Hippocampal formation (tissue), 2 donors: ENCODE results near the gene PMEL.
"Not testable (repeated sequence)": the region's sequence is repeated elsewhere in the genome, so short reads cannot be mapped to it uniquely, and the experiment has no call there.

ENCODE experiments used
- DNase-seq, 2 donors: peaks; one replicate each; lab custom pipeline; 2025; lab: John Stamatoyannopoulos, UW

The PMEL gene

DNA sequence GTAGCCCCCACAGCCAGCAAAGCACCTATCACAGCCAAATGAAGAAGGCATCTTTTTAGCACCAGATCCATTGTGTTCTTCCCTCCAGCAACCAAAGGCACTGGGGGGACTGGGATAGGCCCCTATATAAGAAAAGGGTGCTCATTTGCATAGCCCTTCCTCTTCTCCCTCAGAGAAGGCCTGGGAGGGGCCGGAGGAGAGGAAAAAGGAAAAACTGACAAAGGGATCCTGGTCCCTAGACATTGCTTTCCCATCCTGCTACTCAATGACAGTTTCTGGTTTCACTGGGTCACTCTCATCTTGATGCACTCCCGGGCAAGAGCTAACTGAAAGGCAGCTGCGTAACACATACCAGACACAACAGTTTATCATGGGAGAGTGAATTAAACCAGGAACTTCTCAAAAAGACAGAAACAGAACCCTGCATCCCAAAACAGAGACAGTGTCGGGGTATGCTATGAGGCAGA, at the start of gene PMEL:
Gene PMEL (minus strand): TSS at position 102 of the 467 bp plus-strand sequence. CDS start 31 bp downstream, at position 71.
- no peak for DNase-seq

DNA sequence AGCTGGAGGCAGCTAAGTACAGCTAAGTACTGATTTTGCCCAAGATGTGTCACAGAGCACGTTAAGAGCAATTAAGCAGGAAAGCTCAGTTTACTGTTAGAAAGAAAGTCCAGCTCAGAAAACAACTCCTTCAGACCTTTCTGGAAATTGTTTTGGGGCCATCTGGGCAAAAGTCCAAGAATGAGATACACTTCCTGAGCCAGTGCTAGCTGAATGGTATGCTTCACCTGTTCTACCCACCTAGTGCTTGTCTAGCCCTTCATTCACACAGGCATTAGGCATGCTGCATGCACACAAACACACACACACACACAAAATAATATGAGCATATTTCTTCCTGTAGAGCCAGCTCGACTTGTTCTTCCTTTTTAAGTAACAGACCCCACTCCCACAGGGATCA, 48.4 kb upstream of the PMEL start:
- DNase-seq = no peak

DNA sequence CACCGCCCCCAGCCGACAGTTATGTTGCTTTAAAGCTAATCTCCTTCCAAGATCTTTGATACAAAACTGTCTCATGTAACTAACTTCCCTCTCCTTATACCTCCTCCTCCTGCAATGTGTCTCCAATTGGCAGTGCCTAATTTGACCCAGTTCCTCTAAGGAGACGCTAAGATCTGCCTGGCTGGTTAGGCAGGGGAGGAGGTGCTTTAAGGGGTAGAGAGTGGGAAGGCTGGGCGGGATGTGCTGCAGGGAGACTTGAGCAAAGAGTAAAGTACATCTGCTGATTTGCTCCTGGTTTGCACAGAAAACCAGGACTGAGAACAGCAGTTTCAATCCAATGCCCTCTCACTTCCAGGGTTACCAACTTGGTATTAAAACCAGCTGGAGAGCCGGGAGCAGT, 47.6 kb upstream of the PMEL start:
- DNase-seq = peak in 1 of 2 donors; percentile 38

DNA sequence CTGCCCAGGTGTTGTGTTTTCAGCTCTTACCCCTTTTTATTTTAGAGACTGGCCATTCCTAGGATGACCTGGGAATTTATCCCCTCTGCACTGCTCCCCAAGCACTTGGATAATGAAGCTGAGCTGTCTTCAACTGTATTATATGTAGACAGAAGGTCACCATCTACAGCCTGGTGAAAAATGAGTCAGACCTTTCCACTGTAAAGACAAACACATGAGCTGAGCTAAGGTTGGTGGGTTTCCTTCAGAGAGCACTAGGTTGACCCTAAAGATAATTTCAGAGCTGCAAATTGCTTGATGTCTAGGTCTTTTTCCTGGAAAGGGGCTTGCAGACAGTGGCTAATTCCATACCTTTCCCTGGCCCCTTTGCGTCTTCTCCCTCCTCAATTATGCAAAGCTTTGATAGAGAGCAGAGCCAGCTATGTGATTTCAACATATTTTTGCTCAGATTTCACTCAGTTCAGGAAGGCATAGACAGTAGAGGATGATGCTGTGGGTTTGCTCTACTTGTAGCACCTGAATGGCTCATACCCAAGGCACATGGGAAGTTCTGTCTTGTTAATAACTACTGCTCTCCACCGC, 45.8 kb upstream of the PMEL start:
- no peak for DNase-seq

DNA sequence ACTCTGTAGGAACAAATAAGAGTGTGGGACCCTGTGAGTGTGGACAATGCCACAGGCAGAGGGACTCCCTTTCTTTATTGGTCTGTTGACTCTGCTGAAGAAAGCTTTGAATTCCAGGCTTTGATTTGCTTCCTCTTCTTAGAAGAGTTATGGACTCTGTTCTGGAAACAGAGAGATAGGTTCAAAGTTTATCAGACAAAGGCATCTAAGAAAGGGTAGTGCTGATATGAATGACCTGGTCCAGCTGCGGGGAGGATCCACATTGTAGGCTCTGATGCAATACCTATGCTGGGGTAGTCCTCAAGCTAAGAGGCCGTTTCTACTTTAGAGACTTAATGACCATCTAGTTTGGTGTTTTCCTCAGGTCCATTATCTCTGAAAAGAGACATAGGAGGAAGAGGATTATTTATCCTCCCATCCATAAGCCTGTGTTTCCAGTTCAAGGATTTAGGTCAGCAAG, 44.3 kb upstream of the PMEL start:
- DNase-seq = no peak

DNA sequence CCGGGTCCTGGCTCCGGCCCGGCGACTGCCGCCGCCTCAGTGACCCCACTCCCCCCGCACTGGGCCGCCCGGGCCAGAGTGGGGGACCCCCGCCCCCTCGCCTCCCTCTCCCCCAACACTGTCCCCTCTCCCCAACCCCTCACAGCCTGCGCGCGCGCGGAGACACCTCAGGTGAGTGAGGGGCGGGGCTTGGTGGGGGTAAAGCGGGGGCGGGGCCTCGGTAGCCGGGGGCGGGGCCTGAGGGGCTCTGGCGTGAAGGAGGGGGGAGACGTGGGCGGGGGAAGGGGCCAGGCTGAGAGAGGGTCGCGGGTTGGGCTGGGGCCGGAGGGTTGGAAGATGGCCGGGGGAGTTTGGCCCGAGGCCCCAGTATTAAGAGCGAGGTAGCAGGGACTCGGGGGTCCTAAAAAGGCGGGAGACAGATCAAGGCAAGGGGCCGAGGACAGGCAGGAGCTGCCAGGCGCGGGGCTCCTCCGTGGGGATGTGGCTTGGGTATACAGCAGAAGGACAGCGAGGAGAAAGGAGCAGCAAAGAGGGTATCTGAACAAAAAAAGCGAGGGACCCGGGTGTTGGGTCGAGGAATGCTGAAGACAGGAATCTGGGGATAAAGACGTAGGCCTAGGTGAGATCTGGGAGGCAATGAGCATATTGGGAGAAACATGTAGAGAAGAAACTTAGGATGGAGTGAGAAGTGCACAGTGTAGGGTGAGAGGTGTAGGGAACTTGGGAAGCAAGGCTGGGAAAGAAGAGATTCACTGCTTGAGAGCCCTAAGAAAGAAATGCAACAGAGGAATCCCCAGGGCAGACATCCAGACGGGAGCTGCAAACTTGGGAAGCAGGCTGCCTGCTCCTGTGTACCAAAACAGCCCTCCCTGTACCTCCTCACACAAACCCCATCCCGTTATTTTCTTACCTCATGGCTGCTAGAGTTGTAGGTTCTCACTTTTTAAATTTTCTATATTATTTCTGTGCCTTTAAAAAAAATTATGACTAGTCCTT, 42.0 kb upstream of the PMEL start:
- DNase-seq = peak in 1 of 2 donors; percentile 49

DNA sequence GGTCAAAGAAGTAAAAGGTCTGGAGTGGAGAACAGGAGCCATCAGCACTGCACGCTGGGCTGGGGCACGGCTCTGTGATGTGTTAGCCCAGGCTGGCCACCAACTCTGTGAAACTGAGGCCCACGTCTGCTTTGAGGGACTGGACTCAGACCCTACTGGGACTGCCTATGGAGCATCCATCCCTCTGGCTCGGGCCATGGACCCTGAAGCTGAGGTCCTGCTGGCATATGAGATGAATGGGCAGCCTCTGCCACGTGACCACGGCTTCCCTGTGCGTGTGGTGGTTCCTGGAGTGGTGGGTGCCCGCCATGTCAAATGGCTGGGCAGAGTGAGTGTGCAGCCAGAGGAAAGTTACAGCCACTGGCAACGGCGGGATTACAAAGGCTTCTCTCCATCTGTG, 38.4 kb upstream of the PMEL start:
- no peak for DNase-seq

DNA sequence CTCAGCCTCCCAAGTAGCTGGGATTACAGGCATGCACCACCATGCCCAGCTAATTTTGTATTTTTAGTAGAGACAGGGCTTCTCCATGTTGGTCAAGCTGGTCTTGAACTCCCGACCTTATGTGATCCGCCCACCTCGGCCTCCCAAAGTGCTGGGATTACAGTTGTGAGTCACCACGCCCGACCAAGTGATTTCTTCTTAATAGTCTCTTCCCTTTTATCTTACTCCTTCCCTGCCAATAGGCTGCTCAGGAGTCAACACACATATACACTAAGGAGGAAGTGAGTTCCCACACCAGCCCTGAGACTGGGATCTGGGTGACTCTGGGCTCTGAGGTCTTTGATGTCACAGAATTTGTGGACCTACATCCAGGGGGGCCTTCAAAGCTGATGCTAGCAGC, 37.5 kb upstream of the PMEL start:
- not testable (repeated sequence) for DNase-seq

DNA sequence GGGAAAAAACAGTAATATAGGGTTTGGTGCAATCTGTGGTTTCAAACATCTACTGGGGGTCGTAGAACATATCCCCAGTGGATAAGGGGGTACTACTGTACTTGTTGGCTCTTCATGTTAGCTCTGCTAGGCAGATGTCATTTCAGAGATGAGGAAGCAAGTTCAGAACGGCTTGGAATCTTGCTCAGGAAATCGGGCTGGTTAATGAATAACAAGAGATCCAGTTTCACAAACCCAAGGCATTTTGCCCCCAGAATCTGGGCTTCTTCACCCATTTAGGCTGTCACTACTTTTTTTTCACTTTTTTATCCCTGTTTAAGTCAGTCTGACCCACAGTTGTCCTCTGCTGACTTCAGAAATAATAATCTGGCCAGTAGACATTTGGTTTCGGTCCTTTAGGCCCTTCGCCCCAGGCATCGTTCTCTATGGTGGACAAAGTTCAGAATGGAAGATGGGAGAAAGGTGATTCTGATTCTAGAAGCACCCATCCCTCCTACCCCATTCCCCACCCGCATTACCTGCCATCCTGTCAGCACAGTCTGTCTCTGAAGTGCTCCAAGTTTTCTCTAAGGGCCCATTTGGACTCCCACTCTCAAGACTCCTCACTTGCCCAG, 35.8 kb upstream of the PMEL start:
- no peak for DNase-seq

DNA sequence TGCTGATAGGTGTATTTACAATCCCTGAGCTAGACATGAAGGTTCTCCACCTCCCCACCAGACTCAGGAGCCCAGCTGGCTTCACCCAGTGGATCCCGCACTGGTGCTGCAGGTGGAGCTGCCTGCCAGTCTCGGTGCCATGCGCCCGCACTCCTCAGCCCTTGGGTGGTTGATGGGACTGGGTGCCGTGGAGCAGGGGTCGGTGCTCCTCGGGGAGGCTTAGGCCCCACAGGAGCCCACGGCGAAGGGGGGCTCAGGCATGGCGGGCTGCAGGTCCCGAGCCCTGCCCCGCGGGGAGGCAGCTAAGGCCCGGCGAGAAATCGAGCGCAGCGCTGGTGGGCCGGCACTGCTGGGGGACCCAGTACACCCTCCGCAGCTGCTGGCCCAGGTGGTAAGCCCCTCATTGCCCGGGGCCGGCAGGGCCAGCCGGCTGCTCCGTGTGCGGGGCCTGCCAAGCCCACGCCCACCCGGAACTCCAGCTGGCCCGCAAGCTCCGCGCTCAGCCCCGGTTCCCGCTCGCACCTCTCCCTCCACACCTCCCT, 34.2 kb upstream of the PMEL start:
- DNase-seq = not testable (repeated sequence)

DNA sequence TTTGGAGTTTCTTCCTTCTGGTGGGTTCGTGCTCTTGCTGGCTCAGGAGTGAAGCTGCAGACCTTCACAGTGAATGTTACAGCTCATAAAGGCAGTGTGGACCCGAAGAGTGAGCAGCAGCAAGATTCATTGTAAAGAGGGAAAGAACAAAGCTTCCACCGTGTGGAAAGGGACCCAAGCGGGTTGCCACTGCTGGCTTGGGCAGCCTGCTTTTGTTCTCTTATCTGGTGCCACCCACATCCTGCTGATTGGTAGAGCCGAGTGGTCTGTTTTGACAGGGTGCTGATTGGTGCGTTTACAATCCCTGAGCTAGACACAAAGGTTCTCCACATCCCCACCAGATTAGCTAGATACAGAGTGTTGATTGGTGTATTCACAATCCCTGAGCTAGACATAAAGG, 33.7 kb upstream of the PMEL start:
- DNase-seq = not testable (repeated sequence)

DNA sequence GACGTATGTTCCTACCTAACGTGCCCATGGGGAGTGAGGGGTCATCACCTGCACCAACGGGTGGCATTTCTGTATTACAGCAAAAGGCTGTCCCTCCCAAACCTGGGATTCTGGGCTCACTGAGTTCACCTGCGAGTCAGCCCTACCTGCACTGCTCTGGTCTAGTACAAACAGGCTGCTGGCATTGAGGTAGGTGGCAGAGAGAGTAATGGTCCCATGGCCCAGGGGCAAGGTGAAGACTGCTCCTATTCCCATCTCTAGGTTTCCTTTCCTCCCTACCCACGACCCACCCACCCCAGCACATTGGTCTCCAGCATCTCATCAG, 31.7 kb upstream of the PMEL start:
- no peak for DNase-seq

DNA sequence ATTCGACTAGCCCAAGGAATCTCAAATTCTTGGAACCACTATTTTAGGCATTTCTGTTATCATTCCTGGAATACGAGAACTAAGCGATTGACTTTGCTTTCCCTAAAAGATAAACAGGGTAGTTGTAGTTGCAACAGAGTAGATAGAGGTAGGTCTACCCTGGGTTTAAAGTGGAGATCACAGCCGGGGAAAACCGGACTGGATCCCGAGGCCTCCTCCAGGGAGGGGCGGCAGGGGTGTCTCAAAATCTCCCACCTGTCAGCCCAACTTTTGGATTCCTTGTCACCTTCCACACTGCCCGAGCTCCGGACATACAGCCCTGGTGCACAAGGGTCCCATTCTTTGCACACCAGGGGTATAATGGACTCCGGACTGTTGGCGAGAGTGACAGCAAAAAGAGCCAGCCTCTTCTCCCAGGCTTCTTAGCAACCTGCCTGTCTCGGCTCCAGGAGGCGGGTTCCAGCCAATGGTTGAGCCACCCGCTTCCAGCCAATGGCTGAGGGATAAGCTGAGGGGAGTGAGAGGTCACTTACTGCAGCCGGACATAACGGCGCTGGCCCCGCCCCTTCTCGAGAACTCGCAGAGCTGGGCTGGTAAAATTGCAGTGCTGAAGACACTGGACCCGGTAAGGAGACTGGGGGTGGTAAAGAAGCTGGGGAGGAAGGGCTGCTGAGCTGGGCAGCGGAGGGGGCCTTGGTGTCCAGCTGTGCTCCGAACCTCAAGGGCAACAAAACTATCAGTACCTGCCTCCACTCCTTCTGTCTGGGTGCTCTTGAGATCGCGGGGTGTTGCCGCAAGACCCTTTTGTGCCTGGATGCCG, 31.1 kb upstream of the PMEL start, which contains the start of gene SUOX:
Gene SUOX (plus strand): TSS at position 562 of the 820 bp plus-strand sequence. CDS start 4,946 bp downstream, outside the sequence.
- peak; percentile 96 to 97 for DNase-seq

DNA sequence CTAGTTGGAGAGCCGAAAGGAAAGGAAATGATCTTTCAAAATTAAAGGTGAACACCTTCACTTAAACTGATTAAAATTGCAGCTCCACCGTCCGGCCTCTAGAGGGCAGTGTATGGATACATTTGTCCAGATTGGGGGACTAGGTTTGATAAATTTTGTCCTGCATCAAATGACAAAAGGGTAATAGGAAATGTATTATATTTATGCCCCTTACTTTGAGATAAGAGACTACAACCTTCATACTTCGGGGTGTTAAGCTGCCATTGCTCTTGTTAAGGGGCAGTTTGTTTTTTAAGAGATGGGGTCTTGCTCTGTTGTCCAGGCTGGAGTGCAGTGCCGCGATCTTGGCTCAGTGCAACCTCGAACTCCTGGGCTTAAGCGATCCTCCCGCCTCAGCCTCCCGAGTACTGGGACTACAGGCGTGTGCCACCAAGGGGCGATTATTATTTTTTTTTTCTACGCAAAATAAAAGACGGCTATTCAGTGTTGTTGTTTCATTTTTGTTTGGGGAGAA, 30.4 kb upstream of the PMEL start:
- DNase-seq = peak; percentile 5 to 71

DNA sequence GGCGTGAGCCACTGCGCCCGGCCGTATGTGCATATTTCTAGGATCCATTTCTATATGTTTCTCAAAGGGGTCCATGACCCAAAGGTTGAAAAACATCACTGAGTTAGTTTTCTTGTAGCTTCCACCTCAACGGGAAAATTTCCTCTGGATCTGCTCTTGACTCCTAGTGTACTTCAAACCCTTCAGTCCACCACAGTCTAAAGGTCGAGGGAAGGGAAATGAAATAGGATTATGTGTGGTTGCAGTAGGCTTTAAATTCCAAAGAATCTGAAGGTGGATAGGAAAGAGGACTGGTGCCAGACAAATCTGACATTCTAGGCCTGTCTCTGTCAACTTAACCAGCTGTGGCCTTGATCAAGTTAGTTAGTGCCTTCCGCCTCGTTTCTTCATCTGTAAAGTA, 29.5 kb upstream of the PMEL start:
- DNase-seq = no peak

DNA sequence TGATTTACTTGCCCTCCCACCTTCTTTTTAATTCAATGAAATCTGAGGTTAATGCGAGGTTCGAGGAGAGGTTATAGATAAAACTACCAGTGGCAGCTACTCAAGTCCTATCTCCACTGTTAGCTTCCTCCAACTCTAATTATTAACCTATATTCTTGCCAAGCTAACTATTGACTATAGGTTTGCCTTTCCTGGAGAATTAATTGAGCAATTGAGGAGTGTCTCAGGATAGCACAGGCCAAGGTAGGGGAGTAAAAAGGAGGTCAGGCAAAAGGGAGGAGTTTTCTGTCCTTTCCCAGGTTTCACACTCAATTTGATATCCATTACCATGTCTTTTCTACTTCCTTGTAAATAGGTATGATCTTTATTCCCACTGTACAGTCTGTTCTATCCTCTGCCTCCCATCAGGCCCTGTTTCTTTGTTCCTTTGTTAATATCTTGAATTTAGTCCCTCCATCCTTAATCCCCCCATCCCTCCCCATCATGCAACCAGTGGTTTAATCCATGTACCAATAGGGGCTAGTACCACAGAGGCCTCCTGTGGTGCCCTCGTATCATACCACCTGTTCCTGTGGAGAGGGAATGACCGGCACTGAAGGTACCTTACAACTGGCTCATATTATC, 27.5 kb upstream of the PMEL start:
- DNase-seq = no peak

DNA sequence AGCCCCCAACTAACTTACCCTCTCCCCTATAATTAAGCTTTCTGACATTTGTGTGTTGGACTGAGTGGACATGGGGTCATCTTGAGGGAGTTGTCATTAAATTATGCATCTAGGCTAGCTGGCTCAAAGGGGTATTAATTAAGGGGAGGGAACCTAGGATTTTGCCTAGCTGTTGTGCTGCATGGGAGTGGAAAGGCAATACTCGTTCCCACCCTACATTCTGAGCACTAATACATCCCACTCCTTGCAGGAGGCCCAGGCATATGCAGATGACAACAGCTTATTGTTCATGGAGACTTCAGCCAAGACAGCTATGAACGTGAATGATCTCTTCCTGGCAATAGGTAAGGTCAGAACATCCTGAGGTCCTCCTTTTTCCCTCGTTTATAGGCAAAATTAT, 25.3 kb upstream of the PMEL start:
- no peak for DNase-seq

DNA sequence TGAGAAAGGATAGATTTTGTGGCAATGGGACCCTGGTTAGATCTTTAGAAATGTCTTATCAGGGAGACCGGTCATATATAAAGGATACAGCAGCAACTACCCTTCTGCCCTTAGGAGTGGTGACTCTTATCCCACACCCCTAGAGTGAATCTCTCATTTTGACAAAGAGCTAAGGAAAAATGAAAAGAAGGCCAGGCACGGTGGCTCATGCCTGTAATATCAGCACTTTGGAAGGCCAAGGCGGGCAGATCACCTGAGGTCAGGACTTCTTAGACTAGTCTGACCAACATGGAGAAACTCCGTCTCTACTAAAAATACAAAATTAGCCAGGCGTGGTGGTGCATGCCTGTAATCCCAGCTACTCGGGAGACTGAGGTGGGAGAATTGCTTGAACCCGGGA, 20.1 kb upstream of the PMEL start:
- not testable (repeated sequence) for DNase-seq

DNA sequence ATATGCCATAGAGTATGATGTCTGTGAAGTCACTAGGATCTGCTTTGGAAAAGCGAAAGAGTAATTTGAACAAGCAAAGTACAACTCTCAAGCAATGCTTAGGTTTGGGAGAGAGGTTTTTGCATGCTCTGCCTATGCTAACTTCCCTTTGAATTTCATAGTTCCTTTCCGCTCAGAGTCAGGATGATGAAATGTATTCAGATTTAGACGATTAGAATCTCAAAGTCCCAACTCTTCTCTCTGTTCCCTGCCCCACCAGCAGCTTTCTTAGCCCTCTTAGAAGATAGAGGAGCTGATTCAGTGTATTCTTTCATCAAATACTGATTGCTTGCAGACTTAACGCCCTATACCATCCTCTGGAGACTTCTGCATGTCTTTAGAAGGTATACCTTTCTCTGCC, 19.5 kb upstream of the PMEL start:
- no peak for DNase-seq

DNA sequence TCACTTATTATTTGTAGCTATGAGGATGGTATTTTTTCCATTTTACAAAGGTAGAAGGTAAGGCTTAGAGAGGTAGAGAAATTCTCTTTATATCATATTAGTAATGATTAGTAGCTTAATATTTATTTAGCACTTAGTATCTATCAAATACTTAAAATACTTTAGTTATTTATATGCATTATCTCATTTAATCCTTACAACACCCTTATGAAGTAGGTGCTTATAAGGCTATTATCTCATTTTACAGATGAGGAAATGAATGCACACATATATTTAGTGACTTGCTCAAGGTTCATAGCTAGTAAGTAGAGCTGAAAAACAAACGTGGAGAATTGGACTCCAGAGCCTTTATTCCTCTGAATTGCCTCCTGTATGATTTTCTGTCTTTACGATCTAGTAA, 19.0 kb upstream of the PMEL start:
- DNase-seq = no peak
